BLaER1 treated with 17β-estradiol and CSF1 and Interleukin-3, amounts not matched to agents 10 nM and 100 nM (cell line): Measurements from ENCODE around the gene CRIP1.

ENCODE experiments used
- H3K27ac ChIP-seq, 11 experiments: shearing (Covaris generic); formaldehyde crosslinking; 2 replicates each; pipeline ENCODE4 v1.8.1; 2022
- H3K27me3 ChIP-seq, 11 experiments: shearing (Covaris generic); formaldehyde crosslinking; 2 replicates each; pipeline ENCODE4 v1.8.1; 2022
- H3K36me3 ChIP-seq, 11 experiments: shearing (Covaris generic); formaldehyde crosslinking; 2 replicates each; pipeline ENCODE4 v1.8.1; 2022
- H3K4me1 ChIP-seq, 10 experiments: shearing (Covaris generic); formaldehyde crosslinking; 2 replicates each; pipeline ENCODE4 v1.8.1; 2022
- H3K4me2 ChIP-seq, 11 experiments: shearing (Covaris generic); formaldehyde crosslinking; 2 replicates each; pipeline ENCODE4 v1.8.1; 2022
- H3K4me3 ChIP-seq, 10 experiments: shearing (Covaris generic); formaldehyde crosslinking; 2 replicates each; pipeline ENCODE4 v1.8.1; 2022
- H3K9ac ChIP-seq, 11 experiments: shearing (Covaris generic); formaldehyde crosslinking; 2 replicates each; pipeline ENCODE4 v1.8.1; 2022
- H3K9me3 ChIP-seq, 11 experiments: shearing (Covaris generic); formaldehyde crosslinking; replicated peaks in 1 of 11; 2 replicates each; pipeline ENCODE4 v1.8.1; 2022
- H4K20me1 ChIP-seq, 11 experiments: shearing (Covaris generic); formaldehyde crosslinking; 2 replicates each; pipeline ENCODE4 v1.8.1; 2022
- Cebpa-rat ChIP-seq, 11 experiments: shearing (Covaris generic); IDR thresholded peaks; 2 replicates each; pipeline ENCODE4 v1.8.1; 2022

The CRIP1 gene

GRCh38 chr14:105470350-105471296 lies 16.1 kb upstream of the CRIP1 start:
- peaks cover 43 to 94% (median 83%) of the 10 kb centered on the region in 11 experiments; a peak in 21 of 22 replicates for H4K20me1 ChIP-seq
- peak overlapping the region in 7 of 10 experiments; percentile 11 to 50 (median 15); a peak in 6 of 20 replicates for H3K4me3 ChIP-seq
- H3K4me2 ChIP-seq, result peak overlapping the region; percentile 35 to 100 (median 98)
- peaks cover 24 to 36% (median 33%) of the 10 kb centered on the region in 11 experiments for H3K36me3 ChIP-seq
- peak overlapping the region in 6 of 11 experiments; percentile 17 to 65 (median 54); a peak in 8 of 22 replicates for H3K27ac ChIP-seq
- H3K9me3 ChIP-seq, result no peaks in the 10 kb centered on the region
- H3K27me3 ChIP-seq, result peaks cover 9 to 25% (median 10%) of the 10 kb centered on the region in 11 experiments
- peak overlapping the region in 9 of 11 experiments; percentile 1 to 71 (median 34); a peak in 13 of 22 replicates for H3K9ac ChIP-seq
- H3K4me1 ChIP-seq, result peaks cover 51 to 88% (median 79%) of the 10 kb centered on the region in 10 experiments
- TF ChIP-seq Cebpa-rat (IDR thresholded peaks at IDR 0.05), result no peak

DNA sequence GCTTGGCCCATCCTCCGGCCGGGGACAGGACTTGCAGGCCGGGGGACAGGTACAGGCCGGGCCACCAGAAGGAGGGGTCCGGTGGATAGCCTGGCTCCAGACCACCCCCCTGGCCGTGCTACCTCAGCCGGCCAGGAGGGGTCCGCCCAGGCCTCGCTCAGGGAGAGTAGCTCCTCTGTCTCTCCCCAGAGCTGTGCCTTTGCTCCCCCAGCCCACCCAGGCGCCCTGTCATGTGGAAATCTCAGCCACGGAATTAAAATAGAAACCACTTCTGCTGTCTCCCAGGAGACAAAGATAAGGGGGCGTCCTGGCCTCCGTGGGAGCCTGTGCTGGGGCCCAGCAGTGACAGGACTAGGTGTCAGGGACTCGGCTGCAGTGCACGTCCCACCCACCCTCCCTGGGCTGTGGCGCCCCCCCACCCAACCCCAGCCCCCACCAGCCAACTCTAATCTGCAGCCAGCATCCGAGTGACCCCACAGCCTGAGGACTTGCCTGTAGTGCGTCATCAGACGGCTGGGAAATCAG lies 15.3 kb upstream of the CRIP1 start:
- H3K36me3 ChIP-seq, result peaks cover 20 to 29% (median 26%) of the 10 kb centered on the region in 11 experiments; a peak in 19 of 22 replicates

DNA sequence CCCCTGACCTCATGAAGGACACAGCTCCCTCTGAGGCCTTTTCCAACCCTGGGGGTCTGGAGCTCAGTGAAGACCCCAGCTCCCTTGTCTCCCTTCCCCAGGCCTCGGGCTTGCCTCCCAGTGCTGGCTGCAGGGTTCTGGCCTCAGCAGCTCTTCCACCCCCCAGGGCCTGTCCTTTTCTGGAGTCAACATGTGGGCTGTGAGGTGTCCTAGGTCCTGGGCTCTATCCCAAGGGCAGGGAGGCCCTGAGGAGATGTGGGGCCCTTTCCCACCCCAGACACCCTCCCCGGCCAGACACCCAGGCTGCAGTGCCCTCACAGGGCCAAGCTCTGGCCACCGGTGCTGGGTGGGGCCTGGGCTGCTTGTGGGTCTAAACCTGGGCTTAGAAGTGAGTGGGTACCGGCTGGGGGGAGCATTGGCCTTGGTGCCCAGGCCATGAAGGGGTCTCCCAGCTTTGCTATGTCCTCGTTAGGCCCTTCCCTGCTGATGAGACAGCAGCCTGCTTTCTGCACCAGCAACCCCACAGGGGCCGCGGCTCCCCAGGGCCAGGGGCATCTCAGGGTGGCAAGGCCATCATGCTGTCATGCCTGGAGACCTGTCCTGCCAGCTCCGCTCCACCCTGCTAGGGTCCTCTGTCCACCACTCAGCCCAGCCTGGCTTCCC lies 14.7 kb upstream of the CRIP1 start:
- 0 out of 22 replicates have a peak overlapping the region, but pooled peaks of 2 of the 11 experiments have one; percentile 4 to 20 for H3K27ac ChIP-seq
- TF ChIP-seq Cebpa-rat (IDR thresholded peaks at IDR 0.05), result no peak
- peaks cover 15 to 23% (median 21%) of the 10 kb centered on the region in 11 experiments; a peak in 19 of 22 replicates for H3K36me3 ChIP-seq
- H3K27me3 ChIP-seq, result peaks cover 23 to 39% (median 23%) of the 10 kb centered on the region in 11 experiments
- H4K20me1 ChIP-seq, result peaks cover 41 to 94% (median 79%) of the 10 kb centered on the region in 11 experiments; a peak in 21 of 22 replicates
- peak overlapping the region in 4 of 11 experiments; percentile 15 to 57 (median 44); a peak in 8 of 22 replicates for H3K9ac ChIP-seq
- peak overlapping the region; percentile 8 to 100 (median 98) for H3K4me2 ChIP-seq
- peaks cover 65 to 97% (median 91%) of the 10 kb centered on the region in 10 experiments for H3K4me1 ChIP-seq
- no peak overlapping the region; a peak in 1 of 20 replicates for H3K4me3 ChIP-seq
- H3K9me3 ChIP-seq, result peaks cover 0 to under 1% (median 0%) of the 10 kb centered on the region in 11 experiments; a peak in 1 of 22 replicates

More for the DNA sequence above, 15.3 kb upstream of the CRIP1 start:
- Histone ChIP-seq H4K20me1 (peaks cover 43 to 94% (median 82%) of the 10 kb centered on the region in 11 experiments; a peak in 21 of 22 replicates), H3K4me3 (peak overlapping the region in 6 of 10 experiments; percentile 11 to 50 (median 22); a peak in 6 of 20 replicates), H3K4me2 (peak overlapping the region; percentile 35 to 100 (median 98)), H3K9ac (peak overlapping the region in 9 of 11 experiments; percentile 1 to 71 (median 34); a peak in 11 of 22 replicates), H3K27ac (peak overlapping the region in 6 of 11 experiments; percentile 17 to 65 (median 54); a peak in 8 of 22 replicates), H3K9me3 (no peaks in the 10 kb centered on the region), H3K4me1 (peaks cover 59 to 95% (median 86%) of the 10 kb centered on the region in 10 experiments), H3K27me3 (peaks cover 17 to 33% (median 17%) of the 10 kb centered on the region in 11 experiments)
- TF ChIP-seq Cebpa-rat (IDR thresholded peaks at IDR 0.05), result no peak

GRCh38 chr14:105472486-105472991 lies 14.1 kb upstream of the CRIP1 start:
- Histone ChIP-seq H3K4me2 (peak overlapping the region; percentile 8 to 100 (median 98)), H3K9me3 (peaks cover 0 to 6% (median 0%) of the 10 kb centered on the region in 11 experiments; a peak in 2 of 22 replicates), H3K4me3 (no peak overlapping the region; a peak in 1 of 20 replicates), H3K9ac (peak overlapping the region in 4 of 11 experiments; percentile 15 to 57 (median 44); a peak in 8 of 22 replicates), H3K27me3 (peaks cover 28 to 44% (median 29%) of the 10 kb centered on the region in 11 experiments), H3K4me1 (peaks cover 69 to 96% (median 90%) of the 10 kb centered on the region in 10 experiments), H3K36me3 (peaks cover 9 to 17% (median 15%) of the 10 kb centered on the region in 11 experiments; a peak in 19 of 22 replicates), H3K27ac (no peak overlapping the region), H4K20me1 (peaks cover 35 to 92% (median 73%) of the 10 kb centered on the region in 11 experiments; a peak in 21 of 22 replicates)
- TF ChIP-seq Cebpa-rat (IDR thresholded peaks at IDR 0.05), result no peak

GRCh38 chr14:105473033-105473676 lies 13.5 kb upstream of the CRIP1 start:
- H3K27ac ChIP-seq, result peak overlapping the region in 3 of 11 experiments; percentile 6 to 83 (median 38); a peak in 3 of 22 replicates
- H3K4me2 ChIP-seq, result peak overlapping the region; percentile 88 to 100 (median 99)
- peaks cover 35 to 50% (median 35%) of the 10 kb centered on the region in 11 experiments for H3K27me3 ChIP-seq
- H3K4me1 ChIP-seq, result peaks cover 69 to 94% (median 86%) of the 10 kb centered on the region in 10 experiments
- H3K4me3 ChIP-seq, result peak overlapping the region in 9 of 10 experiments; percentile 65 to 81 (median 72); a peak in 17 of 20 replicates
- H3K9ac ChIP-seq, result peak overlapping the region in 8 of 11 experiments; percentile 18 to 84 (median 62); a peak in 11 of 22 replicates
- H3K9me3 ChIP-seq, result peaks cover 0 to 6% (median 0%) of the 10 kb centered on the region in 11 experiments; a peak in 2 of 22 replicates
- H4K20me1 ChIP-seq, result peaks cover 29 to 91% (median 69%) of the 10 kb centered on the region in 11 experiments; a peak in 21 of 22 replicates
- TF ChIP-seq Cebpa-rat (IDR thresholded peaks at IDR 0.05), result no peak
- peaks cover 3 to 14% (median 10%) of the 10 kb centered on the region in 11 experiments; a peak in 17 of 22 replicates for H3K36me3 ChIP-seq

- H3K36me3 ChIP-seq, result peaks cover 0 to 8% (median 2%) of the 10 kb centered on the region in 11 experiments; a peak in 8 of 22 replicates
- peaks cover 68 to 89% (median 79%) of the 10 kb centered on the region in 10 experiments for H3K4me1 ChIP-seq
- H4K20me1 ChIP-seq, result peaks cover 22 to 87% (median 64%) of the 10 kb centered on the region in 11 experiments; a peak in 21 of 22 replicates
- peak overlapping the region; percentile 41 to 84 (median 70); a peak in 21 of 22 replicates for H3K9ac ChIP-seq
- peak overlapping the region; percentile 88 to 100 (median 99) for H3K4me2 ChIP-seq
- H3K4me3 ChIP-seq, result peak overlapping the region; percentile 60 to 81 (median 72)
- H3K9me3 ChIP-seq, result peaks cover 0 to 6% (median 0%) of the 10 kb centered on the region in 11 experiments; a peak in 2 of 22 replicates
- no peak for TF ChIP-seq Cebpa-rat (IDR thresholded peaks at IDR 0.05)
- peaks cover 42 to 57% (median 42%) of the 10 kb centered on the region in 11 experiments for H3K27me3 ChIP-seq
- peak overlapping the region in 9 of 11 experiments; percentile 6 to 83 (median 52); a peak in 11 of 22 replicates for H3K27ac ChIP-seq
Observed at GRCh38 chr14:105473677-105474482, 12.8 kb upstream of the CRIP1 start.
